ENCODE measurements around the gene WWOX.

The WWOX gene

DNA sequence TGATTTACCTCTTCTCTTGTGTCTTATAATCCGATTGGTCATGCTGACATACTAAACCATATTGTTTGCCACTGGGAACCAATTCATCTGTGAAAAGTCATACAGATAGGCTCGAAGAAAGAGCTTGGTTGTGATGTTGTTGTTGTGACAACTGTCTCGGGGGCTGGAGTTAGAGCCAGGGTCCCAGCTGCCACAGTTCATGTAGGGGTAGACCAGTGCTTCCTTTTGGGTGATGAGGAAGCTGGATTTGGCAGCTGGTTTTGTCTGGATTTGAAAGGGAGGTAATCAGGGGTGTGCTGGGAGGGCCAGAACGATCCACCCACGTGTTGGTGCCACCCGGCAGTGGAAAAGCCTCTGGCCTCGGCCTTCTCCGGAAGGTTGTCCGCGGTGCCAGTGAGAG lies 438.1 kb downstream of the WWOX start:
- Histone ChIP-seq H3K4me3 (ENCODE audit: low read length) (no peak overlapping the region), H3K36me3 (ENCODE audit: control insufficient read depth, insufficient read depth, low read length) (no peaks in the 10 kb centered on the region), H3K9me3 (ENCODE audit: control insufficient read depth, low read length) (no peaks in the 10 kb centered on the region), H3K27me3 (ENCODE audit: control insufficient read depth, insufficient read depth, low read length) (no peaks in the 10 kb centered on the region), H3K4me1 (ENCODE audit: control insufficient read depth, insufficient read depth, low read length) (no peaks in the 10 kb centered on the region), H3K9ac (ENCODE audit: low read length) (no peak overlapping the region)

DNA sequence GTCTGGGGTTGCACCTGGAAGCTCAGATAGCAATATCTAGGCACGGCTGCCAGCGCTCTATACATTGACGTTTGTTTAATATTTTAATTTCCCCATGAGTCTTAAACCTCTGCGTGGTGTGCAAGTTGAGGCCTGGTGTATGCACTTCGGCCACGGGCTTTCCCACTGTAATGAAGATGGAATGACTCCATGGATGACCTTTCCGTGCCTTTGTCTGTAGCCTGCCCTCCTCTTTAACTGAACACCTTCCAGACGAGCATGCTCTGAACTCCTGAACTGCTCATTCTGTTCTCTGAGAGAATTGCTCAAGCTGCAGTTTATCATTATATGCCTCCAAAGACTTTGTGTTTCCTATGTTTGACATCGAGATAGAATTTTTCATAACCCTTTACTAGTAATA lies 438.8 kb downstream of the WWOX start:
- no peaks in the 10 kb centered on the region for H3K9me3 ChIP-seq (ENCODE audit: control insufficient read depth, low read length)
- H3K4me1 ChIP-seq (ENCODE audit: control insufficient read depth, insufficient read depth, low read length): no peaks in the 10 kb centered on the region
- H3K27me3 ChIP-seq (ENCODE audit: control insufficient read depth, insufficient read depth, low read length): no peaks in the 10 kb centered on the region
- H3K36me3 ChIP-seq (ENCODE audit: control insufficient read depth, insufficient read depth, low read length): no peaks in the 10 kb centered on the region
- H3K4me3 ChIP-seq (ENCODE audit: low read length): no peak overlapping the region
- no peak overlapping the region for H3K9ac ChIP-seq (ENCODE audit: low read length)

- Histone ChIP-seq H3K4me3 (ENCODE audit: low read length) (no peak overlapping the region), H3K36me3 (ENCODE audit: control insufficient read depth, insufficient read depth, low read length) (no peaks in the 10 kb centered on the region), H3K4me1 (ENCODE audit: control insufficient read depth, insufficient read depth, low read length) (no peaks in the 10 kb centered on the region), H3K9ac (ENCODE audit: low read length) (no peak overlapping the region), H3K27me3 (ENCODE audit: control insufficient read depth, insufficient read depth, low read length) (no peaks in the 10 kb centered on the region), H3K9me3 (ENCODE audit: control insufficient read depth, low read length) (no peaks in the 10 kb centered on the region)
These were observed 439.5 kb downstream of the WWOX start for GRCh38 chr16:78538919-78539318.

DNA sequence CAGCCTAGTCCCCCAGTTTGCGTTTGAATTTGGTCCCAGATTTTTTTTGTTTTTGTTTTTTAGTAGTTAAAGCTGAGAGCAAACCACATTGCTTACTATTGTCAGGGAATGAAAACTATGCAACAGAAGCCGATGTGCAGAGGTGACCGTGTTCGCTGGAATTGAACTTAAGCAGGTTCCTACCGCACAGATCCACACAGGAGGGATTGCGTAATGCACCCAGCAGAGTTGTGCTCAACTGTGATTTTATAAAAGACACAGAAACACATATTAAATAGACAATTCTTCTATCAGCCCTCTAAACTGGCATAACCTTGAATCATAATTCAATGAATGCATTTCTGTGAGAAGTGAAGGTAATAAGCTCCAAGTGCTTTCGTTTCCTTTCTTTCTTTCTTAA lies 443.0 kb downstream of the WWOX start:
- no peaks in the 10 kb centered on the region for H3K27me3 ChIP-seq (ENCODE audit: control insufficient read depth, insufficient read depth, low read length)
- no peak overlapping the region for H3K4me3 ChIP-seq (ENCODE audit: low read length)
- no peaks in the 10 kb centered on the region for H3K4me1 ChIP-seq (ENCODE audit: control insufficient read depth, insufficient read depth, low read length)
- no peaks in the 10 kb centered on the region for H3K9me3 ChIP-seq (ENCODE audit: control insufficient read depth, low read length)
- H3K9ac ChIP-seq (ENCODE audit: low read length): no peak overlapping the region
- H3K36me3 ChIP-seq (ENCODE audit: control insufficient read depth, insufficient read depth, low read length): no peaks in the 10 kb centered on the region

- Histone ChIP-seq H3K36me3 (ENCODE audit: control insufficient read depth, insufficient read depth, low read length) (no peaks in the 10 kb centered on the region), H3K9me3 (ENCODE audit: control insufficient read depth, low read length) (no peaks in the 10 kb centered on the region), H3K9ac (ENCODE audit: low read length) (no peak overlapping the region), H3K4me1 (ENCODE audit: control insufficient read depth, insufficient read depth, low read length) (no peaks in the 10 kb centered on the region), H3K4me3 (ENCODE audit: low read length) (no peak overlapping the region), H3K27me3 (ENCODE audit: control insufficient read depth, insufficient read depth, low read length) (no peaks in the 10 kb centered on the region)
These were observed 443.6 kb downstream of the WWOX start for GRCh38 chr16:78543023-78543422.

GRCh38 chr16:78549366-78549765 lies 449.9 kb downstream of the WWOX start:
- peaks cover 5% of the 10 kb centered on the region for H3K27me3 ChIP-seq (ENCODE audit: control insufficient read depth, insufficient read depth, low read length)
- no peaks in the 10 kb centered on the region for H3K9me3 ChIP-seq (ENCODE audit: control insufficient read depth, low read length)
- no peak overlapping the region for H3K4me3 ChIP-seq (ENCODE audit: low read length)
- no peak overlapping the region for H3K9ac ChIP-seq (ENCODE audit: low read length)
- H3K4me1 ChIP-seq (ENCODE audit: control insufficient read depth, insufficient read depth, low read length): no peaks in the 10 kb centered on the region
- no peaks in the 10 kb centered on the region for H3K36me3 ChIP-seq (ENCODE audit: control insufficient read depth, insufficient read depth, low read length)

- Histone ChIP-seq H3K9me3 (ENCODE audit: control insufficient read depth, low read length) (no peaks in the 10 kb centered on the region), H3K36me3 (ENCODE audit: control insufficient read depth, insufficient read depth, low read length) (no peaks in the 10 kb centered on the region), H3K4me3 (ENCODE audit: low read length) (no peak overlapping the region), H3K9ac (ENCODE audit: low read length) (no peak overlapping the region), H3K27me3 (ENCODE audit: control insufficient read depth, insufficient read depth, low read length) (peaks cover 5% of the 10 kb centered on the region), H3K4me1 (ENCODE audit: control insufficient read depth, insufficient read depth, low read length) (no peaks in the 10 kb centered on the region)
These were observed 452.1 kb downstream of the WWOX start for GRCh38 chr16:78551487-78552085.

DNA sequence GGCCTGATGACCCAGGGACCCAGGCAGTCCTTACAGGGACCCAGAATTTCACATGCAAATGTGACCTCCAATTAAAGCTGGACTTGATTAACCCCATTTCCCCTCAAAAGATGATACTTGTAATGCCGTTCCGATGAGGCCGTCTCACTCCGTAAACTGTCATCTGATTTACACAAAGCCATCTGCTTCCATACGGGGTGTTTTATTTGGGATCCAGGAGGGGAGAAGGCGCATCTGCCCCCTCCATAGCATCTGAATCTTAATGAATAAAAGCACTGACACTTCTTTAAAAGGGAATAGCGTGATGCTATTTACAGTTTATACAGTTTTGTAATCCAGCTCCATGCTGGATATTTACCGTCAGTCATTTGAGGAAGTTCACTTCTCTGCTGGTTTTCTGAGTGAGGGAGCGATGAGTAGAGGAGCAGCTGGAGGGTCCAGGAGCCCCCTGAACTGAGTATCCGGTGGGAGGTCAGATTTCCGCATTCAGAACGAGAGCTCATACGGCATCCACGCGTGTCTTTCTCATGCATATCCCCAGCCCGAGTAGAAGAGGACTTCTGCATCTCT lies 452.7 kb downstream of the WWOX start:
- Histone ChIP-seq H3K36me3 (ENCODE audit: control insufficient read depth, insufficient read depth, low read length) (no peaks in the 10 kb centered on the region), H3K9me3 (ENCODE audit: control insufficient read depth, low read length) (no peaks in the 10 kb centered on the region), H3K9ac (ENCODE audit: low read length) (no peak overlapping the region), H3K4me3 (ENCODE audit: low read length) (no peak overlapping the region), H3K4me1 (ENCODE audit: control insufficient read depth, insufficient read depth, low read length) (no peaks in the 10 kb centered on the region), H3K27me3 (ENCODE audit: control insufficient read depth, insufficient read depth, low read length) (peaks cover 5% of the 10 kb centered on the region)

GRCh38 chr16:78552716-78553115 lies 453.3 kb downstream of the WWOX start:
- H3K9ac ChIP-seq (ENCODE audit: low read length): no peak overlapping the region
- no peaks in the 10 kb centered on the region for H3K4me1 ChIP-seq (ENCODE audit: control insufficient read depth, insufficient read depth, low read length)
- H3K4me3 ChIP-seq (ENCODE audit: low read length): no peak overlapping the region
- H3K27me3 ChIP-seq (ENCODE audit: control insufficient read depth, insufficient read depth, low read length): peaks cover 5% of the 10 kb centered on the region
- no peaks in the 10 kb centered on the region for H3K9me3 ChIP-seq (ENCODE audit: control insufficient read depth, low read length)
- H3K36me3 ChIP-seq (ENCODE audit: control insufficient read depth, insufficient read depth, low read length): no peaks in the 10 kb centered on the region

- Histone ChIP-seq H3K4me1 (ENCODE audit: control insufficient read depth, insufficient read depth, low read length) (no peaks in the 10 kb centered on the region), H3K36me3 (ENCODE audit: control insufficient read depth, insufficient read depth, low read length) (no peaks in the 10 kb centered on the region), H3K9ac (ENCODE audit: low read length) (no peak overlapping the region), H3K9me3 (ENCODE audit: control insufficient read depth, low read length) (no peaks in the 10 kb centered on the region), H3K27me3 (ENCODE audit: control insufficient read depth, insufficient read depth, low read length) (peaks cover 5% of the 10 kb centered on the region), H3K4me3 (ENCODE audit: low read length) (no peak overlapping the region)
These were observed 454.0 kb downstream of the WWOX start for GRCh38 chr16:78553268-78554039.

DNA sequence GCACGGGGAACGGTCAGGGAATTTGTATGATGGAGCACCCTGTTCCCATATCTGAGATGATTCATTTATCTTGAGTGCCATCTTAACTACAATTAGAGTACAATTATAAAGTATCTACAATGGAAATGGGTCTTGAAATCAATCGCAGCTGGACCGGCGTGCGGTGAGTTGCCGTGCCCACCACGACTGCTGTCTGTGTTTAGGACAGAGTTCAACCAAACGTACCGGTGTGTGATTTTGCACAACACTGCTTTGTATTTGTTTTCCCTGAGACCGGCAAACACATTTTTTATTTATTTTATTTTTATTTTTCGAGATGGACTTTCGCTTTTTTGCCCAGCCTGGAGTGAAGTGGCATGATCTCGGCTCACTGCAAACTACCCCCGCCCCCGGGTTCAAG lies 457.0 kb downstream of the WWOX start:
- Histone ChIP-seq H3K27me3 (ENCODE audit: control insufficient read depth, insufficient read depth, low read length) (peaks cover 5% of the 10 kb centered on the region), H3K36me3 (ENCODE audit: control insufficient read depth, insufficient read depth, low read length) (no peaks in the 10 kb centered on the region), H3K9ac (ENCODE audit: low read length) (no peak overlapping the region)

GRCh38 chr16:78560997-78561396 lies 461.5 kb downstream of the WWOX start:
- Histone ChIP-seq H3K4me3 (ENCODE audit: low read length) (no peak overlapping the region), H3K9me3 (ENCODE audit: control insufficient read depth, low read length) (no peaks in the 10 kb centered on the region), H3K27me3 (ENCODE audit: control insufficient read depth, insufficient read depth, low read length) (no peaks in the 10 kb centered on the region), H3K4me1 (ENCODE audit: control insufficient read depth, insufficient read depth, low read length) (no peaks in the 10 kb centered on the region), H3K9ac (ENCODE audit: low read length) (no peak overlapping the region), H3K36me3 (ENCODE audit: control insufficient read depth, insufficient read depth, low read length) (no peaks in the 10 kb centered on the region)

More for the DNA sequence above, 457.0 kb downstream of the WWOX start:
- Histone ChIP-seq H3K9me3 (ENCODE audit: control insufficient read depth, low read length) (no peaks in the 10 kb centered on the region), H3K4me1 (ENCODE audit: control insufficient read depth, insufficient read depth, low read length) (no peaks in the 10 kb centered on the region), H3K4me3 (ENCODE audit: low read length) (no peak overlapping the region)

All from mucosa of stomach (tissue), 1 donor.